HCT116 (cell line): ENCODE results near the gene NARF. TPM values are rescaled to one million over a fixed set of nuclear protein-coding genes. Genes with fewer than 3 reads are reported as not detected.

Experiments used
- ATAC-seq: fragments of 200-7000 bp; cut with Tn5 transposase; 2 replicates; pipeline ENCODE4 v1.9.1; 2020; ENCODE audit warnings: mild to moderate bottlenecking, moderate library complexity
- BruUV-seq: library from RNA; stranded (reverse); fragments of 400-500 nt; replicated peaks from 2 replicates; lab custom pipeline; 2021; lab: Mats Ljungman, UMichigan
- CTCF ChIA-PET: fragments of 300-600 bp; sonication (Branson Sonifier 250); formaldehyde crosslinking; loops from one replicate; lab custom pipeline; 2021; ENCODE audit warnings: antibody characterized with exemption; lab: Charles Lee
- POLR2A ChIA-PET: fragments of 300-600, 350-600 bp; sonication (Branson Sonifier 250); formaldehyde crosslinking; loops from one replicate; lab custom pipeline; 2021; ENCODE audit warnings: antibody characterized with exemption; lab: Charles Lee
- RAD21 ChIA-PET, 2 experiments: fragments of 300-600 bp; sonication (Branson Sonifier 250); formaldehyde crosslinking; loops; one replicate each; lab custom pipeline; 2023; ENCODE audit warnings: low total read pairs in 2 of 2; ENCODE audit not compliant: uncharacterized antibody in 2 of 2, unreplicated experiment in 2 of 2, low non-redundant PET in 1 of 2; lab: Charles Lee
- DNase-seq: peaks from one replicate; pipeline ENCODE4 v3.0.0-alpha.2; 2010; ENCODE audit warnings: low read depth, low spot score
- H2AFZ ChIP-seq: fragments of 200-600 bp; shearing (Covaris generic), sonication (generic); 2 replicates; pipeline ENCODE4 v1.6.1; 2017; ENCODE audit warnings: low read depth, mixed run types, mixed read lengths, antibody characterized with exemption, low read length; ENCODE audit not compliant: poor library complexity, severe bottlenecking
- H3K27ac ChIP-seq: 2 replicates; pipeline ENCODE4 v1.5.1; 2012; ENCODE audit warnings: low read depth, low read length
- H3K27me3 ChIP-seq: fragments of 200-600 bp; sonication (generic); 2 replicates; pipeline ENCODE4 v1.6.1; 2016; ENCODE audit warnings: mixed run types, low read length, mixed read lengths; ENCODE audit not compliant: insufficient read depth
- H3K36me3 ChIP-seq, 2 experiments: fragments of 200-500 bp in 1 of 2; fragments of 200-600 bp in 1 of 2; sonication (Bioruptor generic) in 1 of 2; sonication (generic) in 1 of 2; 2 replicates each; pipeline versions ENCODE4 v1.5.1 to v1.6.1; 2014 to 2016; ENCODE audit warnings: low read length in 2 of 2, inconsistent platforms in 1 of 2, mixed read lengths in 1 of 2, mixed run types in 1 of 2; ENCODE audit not compliant: insufficient read depth in 2 of 2, control insufficient read depth in 1 of 2
- H3K4me1 ChIP-seq, 2 experiments: fragments of 200-600 bp in 1 of 2; sonication (generic) in 1 of 2; 2 replicates each; pipeline versions ENCODE4 v1.5.1 to v1.6.1; 2012 to 2017; ENCODE audit warnings: low read length in 2 of 2, inconsistent platforms in 1 of 2, mild to moderate bottlenecking in 1 of 2, mixed read lengths in 1 of 2, mixed run types in 1 of 2, moderate library complexity in 1 of 2; ENCODE audit not compliant: insufficient read depth in 2 of 2, control insufficient read depth in 1 of 2
- H3K4me2 ChIP-seq: fragments of 200-600 bp; sonication (generic); 2 replicates; pipeline ENCODE4 v1.6.1; 2017; ENCODE audit warnings: mixed run types, low read length, mixed read lengths
- H3K4me3 ChIP-seq, 2 experiments: fragments of 200-600 bp in 1 of 2; sonication (generic) in 1 of 2; replicated peaks in 1 of 2; 2 replicates each; pipeline ENCODE4 v1.5.1; 2011 to 2016; ENCODE audit warnings: low read length in 2 of 2, control low read depth in 1 of 2, low read depth in 1 of 2, mild to moderate bottlenecking in 1 of 2, mixed read lengths in 1 of 2, mixed run types in 1 of 2
- H3K79me2 ChIP-seq: fragments of 200-600 bp; sonication (generic); 2 replicates; pipeline ENCODE4 v1.6.1; 2017; ENCODE audit warnings: mild to moderate bottlenecking, mixed run types, low read length, moderate library complexity, mixed read lengths; ENCODE audit not compliant: insufficient read depth
- H3K9ac ChIP-seq: fragments of 200-600 bp; sonication (generic); 2 replicates; pipeline ENCODE4 v1.6.1; 2016; ENCODE audit warnings: low read length, mixed read lengths
- H3K9me2 ChIP-seq: fragments of 200-600 bp; sonication (generic), shearing (Covaris generic); 2 replicates; pipeline ENCODE4 v1.6.1; 2017; ENCODE audit warnings: mixed run types, mild to moderate bottlenecking, moderate library complexity; ENCODE audit not compliant: insufficient read depth
- H3K9me3 ChIP-seq, 2 experiments: fragments of 200-500 bp in 1 of 2; fragments of 200-600 bp in 1 of 2; sonication (Bioruptor generic) in 1 of 2; sonication (generic) in 1 of 2; 2 replicates each; pipeline ENCODE4 v1.6.1; 2014 to 2017; ENCODE audit warnings: low read length in 2 of 2, mixed read lengths in 2 of 2, inconsistent platforms in 1 of 2, low read depth in 1 of 2, mild to moderate bottlenecking in 1 of 2, mixed run types in 1 of 2, moderate library complexity in 1 of 2; ENCODE audit not compliant: control insufficient read depth in 1 of 2, insufficient read depth in 1 of 2
- H4K20me1 ChIP-seq: fragments of 200-600 bp; sonication (generic), shearing (Covaris generic); 2 replicates; pipeline ENCODE4 v1.6.1; 2017; ENCODE audit warnings: mixed run types, mild to moderate bottlenecking, moderate library complexity; ENCODE audit not compliant: insufficient read depth
- CEBPB ChIP-seq: IDR thresholded peaks from 2 replicates; pipeline ENCODE4 v1.6.1; 2012; ENCODE audit warnings: low read depth
- EGR1 ChIP-seq: IDR thresholded peaks from 2 replicates; pipeline ENCODE4 v1.6.1; 2012; ENCODE audit warnings: low read depth
- ELF1 ChIP-seq: IDR thresholded peaks from 2 replicates; pipeline ENCODE4 v1.6.1; 2012; ENCODE audit warnings: low read depth, borderline replicate concordance
- EZH2 ChIP-seq: fragments of 200-600 bp; sonication (generic); IDR thresholded peaks from 2 replicates; pipeline ENCODE4 v1.6.1; 2017; ENCODE audit warnings: antibody characterized with exemption, mixed run types
- JUND ChIP-seq: IDR thresholded peaks from 2 replicates; pipeline ENCODE4 v1.6.1; 2012
- RAD21 ChIP-seq: IDR thresholded peaks from 2 replicates; pipeline ENCODE4 v1.6.1; 2012; ENCODE audit warnings: low read depth, mild to moderate bottlenecking
- SIN3A ChIP-seq: IDR thresholded peaks from 2 replicates; pipeline ENCODE4 v1.6.1; 2012; ENCODE audit warnings: low read depth
- TCF7L2 ChIP-seq: IDR thresholded peaks from 2 replicates; pipeline ENCODE4 v1.7.0; 2011; ENCODE audit warnings: borderline replicate concordance, inconsistent platforms; ENCODE audit not compliant: insufficient read depth, insufficient read length; ENCODE audit errors: extremely low read depth
- YY1 ChIP-seq: IDR thresholded peaks from 2 replicates; pipeline ENCODE4 v1.6.1; 2011; ENCODE audit warnings: low read length, low read depth, moderate library complexity, mild to moderate bottlenecking; ENCODE audit not compliant: insufficient replicate concordance; ENCODE audit errors: extremely low read depth
- ZFX ChIP-seq: fragments of 450-650 bp; IDR thresholded peaks from 2 replicates; pipeline ENCODE4 v1.6.1; 2017
- intact Hi-C: fragments of 100-400 bp; cut with micrococcal nuclease; formaldehyde crosslinking; loops from 2 replicates; pipeline ENCODE4 v1.10.0; 2022
- total RNA-seq: library from RNA; stranded (reverse); gene quantifications from one replicate; pipeline ENCODE4 v1.2.1, GENCODE V29; 2021; ENCODE audit not compliant: unreplicated experiment
- TF ChIP-seq, protein P1 (sequence below): IDR thresholded peaks from 2 replicates; pipeline ENCODE4 v1.6.1; 2011; ENCODE audit warnings: mild to moderate bottlenecking, low read length, moderate library complexity; ENCODE audit not compliant: insufficient replicate concordance; ENCODE audit errors: extremely low read depth
- TF ChIP-seq, protein P2 (sequence below): IDR thresholded peaks from 2 replicates; pipeline ENCODE4 v1.6.1; 2012; ENCODE audit warnings: low read depth
- TF ChIP-seq, protein P3 (sequence below): IDR thresholded peaks from 2 replicates; pipeline ENCODE4 v1.6.1; 2012
- TF ChIP-seq, protein P4 (sequence below), 3 experiments: fragments of 200-600 bp in 1 of 3; sonication (generic) in 1 of 3; IDR thresholded peaks in 2 of 3; conservative IDR thresholded peaks in 1 of 3; 2 replicates each; pipeline ENCODE4 v1.5.1; 2012 to 2017; ENCODE audit warnings: low read depth in 2 of 3, low read length in 2 of 3, antibody characterized with exemption in 1 of 3, borderline replicate concordance in 1 of 3, control low read depth in 1 of 3, mild to moderate bottlenecking in 1 of 3, mixed read lengths in 1 of 3, mixed run types in 1 of 3, moderate library complexity in 1 of 3; ENCODE audit not compliant: insufficient read depth in 1 of 3
- TF ChIP-seq, protein P5 (sequence below): IDR thresholded peaks from 2 replicates; pipeline ENCODE4 v1.6.1; 2012

The NARF gene
- total RNA-seq, 1 experiment from 2014 or later: 91.8 TPM

DNA sequence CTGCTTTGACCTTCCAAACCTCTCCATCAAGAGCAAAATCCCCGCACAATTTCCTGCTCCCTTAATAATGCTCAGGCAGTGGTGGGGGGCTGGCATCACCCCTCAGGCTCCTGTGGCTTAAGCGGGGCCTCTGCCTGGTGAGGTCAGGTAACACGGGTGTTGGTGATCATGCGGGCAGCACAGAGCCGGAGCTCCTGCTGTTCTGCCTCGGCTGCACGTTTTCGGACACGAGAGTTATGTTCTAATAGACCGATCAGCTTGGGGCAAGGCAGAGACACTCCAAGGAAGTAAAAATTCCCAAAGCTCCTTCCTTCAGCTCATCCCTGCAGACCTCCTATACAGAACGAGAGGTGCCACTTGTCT, 6.0 kb downstream of the NARF start:
- ATAC-seq: no peak
- H3K9me2 ChIP-seq: no peaks in the 10 kb centered on the region
- TF ChIP-seq, protein P1, sequence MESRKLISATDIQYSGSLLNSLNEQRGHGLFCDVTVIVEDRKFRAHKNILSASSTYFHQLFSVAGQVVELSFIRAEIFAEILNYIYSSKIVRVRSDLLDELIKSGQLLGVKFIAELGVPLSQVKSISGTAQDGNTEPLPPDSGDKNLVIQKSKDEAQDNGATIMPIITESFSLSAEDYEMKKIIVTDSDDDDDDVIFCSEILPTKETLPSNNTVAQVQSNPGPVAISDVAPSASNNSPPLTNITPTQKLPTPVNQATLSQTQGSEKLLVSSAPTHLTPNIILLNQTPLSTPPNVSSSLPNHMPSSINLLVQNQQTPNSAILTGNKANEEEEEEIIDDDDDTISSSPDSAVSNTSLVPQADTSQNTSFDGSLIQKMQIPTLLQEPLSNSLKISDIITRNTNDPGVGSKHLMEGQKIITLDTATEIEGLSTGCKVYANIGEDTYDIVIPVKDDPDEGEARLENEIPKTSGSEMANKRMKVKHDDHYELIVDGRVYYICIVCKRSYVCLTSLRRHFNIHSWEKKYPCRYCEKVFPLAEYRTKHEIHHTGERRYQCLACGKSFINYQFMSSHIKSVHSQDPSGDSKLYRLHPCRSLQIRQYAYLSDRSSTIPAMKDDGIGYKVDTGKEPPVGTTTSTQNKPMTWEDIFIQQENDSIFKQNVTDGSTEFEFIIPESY: no peak
- TF ChIP-seq JUND (no peak), EGR1 (no peak), RAD21 (no peak), ZFX (no peak), YY1 (no peak), TCF7L2 (no peak), ELF1 (no peak), EZH2 (no peak), SIN3A (no peak), CEBPB (no peak)
- TF ChIP-seq, protein P2, sequence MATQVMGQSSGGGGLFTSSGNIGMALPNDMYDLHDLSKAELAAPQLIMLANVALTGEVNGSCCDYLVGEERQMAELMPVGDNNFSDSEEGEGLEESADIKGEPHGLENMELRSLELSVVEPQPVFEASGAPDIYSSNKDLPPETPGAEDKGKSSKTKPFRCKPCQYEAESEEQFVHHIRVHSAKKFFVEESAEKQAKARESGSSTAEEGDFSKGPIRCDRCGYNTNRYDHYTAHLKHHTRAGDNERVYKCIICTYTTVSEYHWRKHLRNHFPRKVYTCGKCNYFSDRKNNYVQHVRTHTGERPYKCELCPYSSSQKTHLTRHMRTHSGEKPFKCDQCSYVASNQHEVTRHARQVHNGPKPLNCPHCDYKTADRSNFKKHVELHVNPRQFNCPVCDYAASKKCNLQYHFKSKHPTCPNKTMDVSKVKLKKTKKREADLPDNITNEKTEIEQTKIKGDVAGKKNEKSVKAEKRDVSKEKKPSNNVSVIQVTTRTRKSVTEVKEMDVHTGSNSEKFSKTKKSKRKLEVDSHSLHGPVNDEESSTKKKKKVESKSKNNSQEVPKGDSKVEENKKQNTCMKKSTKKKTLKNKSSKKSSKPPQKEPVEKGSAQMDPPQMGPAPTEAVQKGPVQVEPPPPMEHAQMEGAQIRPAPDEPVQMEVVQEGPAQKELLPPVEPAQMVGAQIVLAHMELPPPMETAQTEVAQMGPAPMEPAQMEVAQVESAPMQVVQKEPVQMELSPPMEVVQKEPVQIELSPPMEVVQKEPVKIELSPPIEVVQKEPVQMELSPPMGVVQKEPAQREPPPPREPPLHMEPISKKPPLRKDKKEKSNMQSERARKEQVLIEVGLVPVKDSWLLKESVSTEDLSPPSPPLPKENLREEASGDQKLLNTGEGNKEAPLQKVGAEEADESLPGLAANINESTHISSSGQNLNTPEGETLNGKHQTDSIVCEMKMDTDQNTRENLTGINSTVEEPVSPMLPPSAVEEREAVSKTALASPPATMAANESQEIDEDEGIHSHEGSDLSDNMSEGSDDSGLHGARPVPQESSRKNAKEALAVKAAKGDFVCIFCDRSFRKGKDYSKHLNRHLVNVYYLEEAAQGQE: no peak
- TF ChIP-seq, protein P3, sequence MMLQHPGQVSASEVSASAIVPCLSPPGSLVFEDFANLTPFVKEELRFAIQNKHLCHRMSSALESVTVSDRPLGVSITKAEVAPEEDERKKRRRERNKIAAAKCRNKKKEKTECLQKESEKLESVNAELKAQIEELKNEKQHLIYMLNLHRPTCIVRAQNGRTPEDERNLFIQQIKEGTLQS: no peak
- TF ChIP-seq, protein P4, sequence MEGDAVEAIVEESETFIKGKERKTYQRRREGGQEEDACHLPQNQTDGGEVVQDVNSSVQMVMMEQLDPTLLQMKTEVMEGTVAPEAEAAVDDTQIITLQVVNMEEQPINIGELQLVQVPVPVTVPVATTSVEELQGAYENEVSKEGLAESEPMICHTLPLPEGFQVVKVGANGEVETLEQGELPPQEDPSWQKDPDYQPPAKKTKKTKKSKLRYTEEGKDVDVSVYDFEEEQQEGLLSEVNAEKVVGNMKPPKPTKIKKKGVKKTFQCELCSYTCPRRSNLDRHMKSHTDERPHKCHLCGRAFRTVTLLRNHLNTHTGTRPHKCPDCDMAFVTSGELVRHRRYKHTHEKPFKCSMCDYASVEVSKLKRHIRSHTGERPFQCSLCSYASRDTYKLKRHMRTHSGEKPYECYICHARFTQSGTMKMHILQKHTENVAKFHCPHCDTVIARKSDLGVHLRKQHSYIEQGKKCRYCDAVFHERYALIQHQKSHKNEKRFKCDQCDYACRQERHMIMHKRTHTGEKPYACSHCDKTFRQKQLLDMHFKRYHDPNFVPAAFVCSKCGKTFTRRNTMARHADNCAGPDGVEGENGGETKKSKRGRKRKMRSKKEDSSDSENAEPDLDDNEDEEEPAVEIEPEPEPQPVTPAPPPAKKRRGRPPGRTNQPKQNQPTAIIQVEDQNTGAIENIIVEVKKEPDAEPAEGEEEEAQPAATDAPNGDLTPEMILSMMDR (IDR thresholded peaks at IDR 0.05 in 2 of 3, conservative IDR thresholded peaks at IDR 0.05 in 1 of 3; ENCODE audit: borderline replicate concordance in 1 of 3, insufficient read depth in 1 of 3, low read depth in 2 of 3, low read length in 2 of 3): no peak
- TF ChIP-seq, protein P5, sequence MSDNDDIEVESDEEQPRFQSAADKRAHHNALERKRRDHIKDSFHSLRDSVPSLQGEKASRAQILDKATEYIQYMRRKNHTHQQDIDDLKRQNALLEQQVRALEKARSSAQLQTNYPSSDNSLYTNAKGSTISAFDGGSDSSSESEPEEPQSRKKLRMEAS: no peak
- RAD21 ChIA-PET: no interaction called here
- no peaks in the 10 kb centered on the region for H3K27me3 ChIP-seq
- H3K9ac ChIP-seq: no peak overlapping the region
- no peak overlapping the region for H3K4me3 ChIP-seq
- H2AFZ ChIP-seq: no peak overlapping the region
- intact Hi-C loops: no loop called here
- no peaks in the 10 kb centered on the region for H3K79me2 ChIP-seq
- no peaks in the 10 kb centered on the region for H3K9me3 ChIP-seq
- H3K4me2 ChIP-seq: no peak overlapping the region
- H3K4me1 ChIP-seq: peaks cover 0 to 2% of the 10 kb centered on the region in 2 experiments; a peak in 3 of 4 replicates
- H3K36me3 ChIP-seq: peaks cover 23 to 49% of the 10 kb centered on the region in 2 experiments
- no peak for DNase-seq
- no TSS peak for BruUV-seq
- no peak overlapping the region for H3K27ac ChIP-seq
- POLR2A ChIA-PET: no interaction called here
- CTCF ChIA-PET: no interaction called here
- H4K20me1 ChIP-seq: no peaks in the 10 kb centered on the region
